ENCODE data around the gene ADAMTSL1.

DNA sequence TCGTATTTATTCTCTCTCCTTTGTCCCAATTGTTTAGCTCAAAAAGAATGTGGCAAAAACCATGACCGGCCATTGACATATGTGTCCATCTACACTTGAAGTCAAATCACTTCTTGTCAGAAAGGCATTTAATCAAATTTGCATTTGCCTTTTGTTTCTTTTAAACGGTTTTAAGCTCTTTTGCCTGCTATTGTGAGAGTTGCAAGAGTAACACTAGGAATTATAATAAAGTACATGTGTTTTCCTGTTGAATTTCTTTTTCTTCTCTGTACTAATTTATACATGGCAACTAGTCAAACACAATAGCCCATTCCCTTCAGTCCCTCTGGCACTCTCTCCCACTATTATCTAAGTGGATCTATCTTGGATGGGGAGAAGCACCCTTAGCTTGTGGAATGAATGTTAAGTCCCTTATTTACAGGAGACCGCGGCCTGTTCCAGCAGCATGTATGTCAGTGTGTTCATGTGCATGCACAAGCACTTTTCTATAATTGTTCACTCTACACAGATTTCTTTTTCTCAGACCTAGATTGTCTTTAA, 3.2 kb downstream of the ADAMTSL1 start:
- TF ChIP-seq, protein P1, sequence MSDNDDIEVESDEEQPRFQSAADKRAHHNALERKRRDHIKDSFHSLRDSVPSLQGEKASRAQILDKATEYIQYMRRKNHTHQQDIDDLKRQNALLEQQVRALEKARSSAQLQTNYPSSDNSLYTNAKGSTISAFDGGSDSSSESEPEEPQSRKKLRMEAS (CRISPR knock-in tag; IDR thresholded peaks at IDR 0.05) = no peak
- TF ChIP-seq, protein P2, sequence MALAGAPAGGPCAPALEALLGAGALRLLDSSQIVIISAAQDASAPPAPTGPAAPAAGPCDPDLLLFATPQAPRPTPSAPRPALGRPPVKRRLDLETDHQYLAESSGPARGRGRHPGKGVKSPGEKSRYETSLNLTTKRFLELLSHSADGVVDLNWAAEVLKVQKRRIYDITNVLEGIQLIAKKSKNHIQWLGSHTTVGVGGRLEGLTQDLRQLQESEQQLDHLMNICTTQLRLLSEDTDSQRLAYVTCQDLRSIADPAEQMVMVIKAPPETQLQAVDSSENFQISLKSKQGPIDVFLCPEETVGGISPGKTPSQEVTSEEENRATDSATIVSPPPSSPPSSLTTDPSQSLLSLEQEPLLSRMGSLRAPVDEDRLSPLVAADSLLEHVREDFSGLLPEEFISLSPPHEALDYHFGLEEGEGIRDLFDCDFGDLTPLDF (CRISPR knock-in tag; IDR thresholded peaks at IDR 0.05) = no peak
- TF ChIP-seq ZBTB43 (CRISPR knock-in tag; IDR thresholded peaks at IDR 0.05) (no peak), CTCF (IDR thresholded peaks at IDR 0.05) (no peak), TCF7 (CRISPR knock-in tag; IDR thresholded peaks at IDR 0.05; ENCODE audit: low read depth) (no peak), ZNF121 (CRISPR knock-in tag; IDR thresholded peaks at IDR 0.05) (no peak)
